Measurements from ENCODE around the gene RAPH1. TPM values are rescaled to one million over a fixed set of nuclear protein-coding genes. Genes with fewer than 3 reads are reported as not detected.

RAPH1 gene
- total and polyA plus RNA-seq, 2 experiments from 2014 or later = 12.9 to 22.1 TPM

DNA sequence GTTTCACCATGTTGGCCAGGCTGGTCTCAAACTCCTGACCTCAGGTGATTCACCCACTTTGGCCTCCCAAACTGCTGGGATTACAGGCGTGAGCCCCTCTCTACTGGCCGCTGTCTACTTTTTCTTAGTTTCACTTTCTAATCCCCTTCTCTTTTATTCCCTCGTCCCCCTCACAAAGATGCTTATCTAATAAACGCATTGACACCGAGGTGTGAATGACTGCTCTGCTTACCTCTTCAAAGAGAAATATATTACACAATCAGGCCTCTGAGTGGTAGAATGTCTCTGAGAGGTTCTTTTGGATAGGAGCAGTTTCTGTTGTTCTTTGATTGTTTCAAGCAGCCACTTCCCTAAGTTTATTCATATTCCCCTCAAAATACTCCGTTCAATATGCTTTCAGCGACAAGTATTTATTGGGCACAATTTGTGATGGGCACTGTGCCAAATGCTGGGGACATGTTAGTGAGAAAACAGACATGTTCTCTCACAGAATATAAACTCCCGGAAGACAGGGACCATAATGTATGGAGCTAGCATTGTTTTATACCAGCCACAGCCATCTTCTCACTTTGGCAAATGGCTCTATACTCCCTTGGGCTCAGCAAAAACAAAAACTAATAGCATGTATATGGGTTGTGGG lies 34.7 kb upstream of the RAPH1 start:
- Histone ChIP-seq H4K20me1 (ENCODE audit: insufficient read depth, poor library complexity, severe bottlenecking) (no peaks in the 10 kb centered on the region), H3K36me3 (replicated peaks; ENCODE audit: insufficient read depth, low read depth) (no peaks in the 10 kb centered on the region), H2AFZ (no peak overlapping the region), H3K4me1 (ENCODE audit: insufficient read depth) (no peaks in the 10 kb centered on the region), H3K4me2 (no peak overlapping the region), H3K79me2 (no peaks in the 10 kb centered on the region), H3K9me2 (replicated peaks; ENCODE audit: insufficient read depth) (no peaks in the 10 kb centered on the region), H3K4me3 (no peak overlapping the region), H3K9me3 (ENCODE audit: low read depth) (no peaks in the 10 kb centered on the region), H3K27me3 (no peaks in the 10 kb centered on the region), H3K27ac (no peak overlapping the region)
- no peak for TF ChIP-seq EZH2phosphoT487 (IDR thresholded peaks at IDR 0.05; ENCODE audit: low read depth, severe bottlenecking, unreplicated experiment)
- TF ChIP-seq, protein P1, sequence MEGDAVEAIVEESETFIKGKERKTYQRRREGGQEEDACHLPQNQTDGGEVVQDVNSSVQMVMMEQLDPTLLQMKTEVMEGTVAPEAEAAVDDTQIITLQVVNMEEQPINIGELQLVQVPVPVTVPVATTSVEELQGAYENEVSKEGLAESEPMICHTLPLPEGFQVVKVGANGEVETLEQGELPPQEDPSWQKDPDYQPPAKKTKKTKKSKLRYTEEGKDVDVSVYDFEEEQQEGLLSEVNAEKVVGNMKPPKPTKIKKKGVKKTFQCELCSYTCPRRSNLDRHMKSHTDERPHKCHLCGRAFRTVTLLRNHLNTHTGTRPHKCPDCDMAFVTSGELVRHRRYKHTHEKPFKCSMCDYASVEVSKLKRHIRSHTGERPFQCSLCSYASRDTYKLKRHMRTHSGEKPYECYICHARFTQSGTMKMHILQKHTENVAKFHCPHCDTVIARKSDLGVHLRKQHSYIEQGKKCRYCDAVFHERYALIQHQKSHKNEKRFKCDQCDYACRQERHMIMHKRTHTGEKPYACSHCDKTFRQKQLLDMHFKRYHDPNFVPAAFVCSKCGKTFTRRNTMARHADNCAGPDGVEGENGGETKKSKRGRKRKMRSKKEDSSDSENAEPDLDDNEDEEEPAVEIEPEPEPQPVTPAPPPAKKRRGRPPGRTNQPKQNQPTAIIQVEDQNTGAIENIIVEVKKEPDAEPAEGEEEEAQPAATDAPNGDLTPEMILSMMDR (IDR thresholded peaks at IDR 0.05; ENCODE audit: poor library complexity) = no peak
- TF ChIP-seq EZH2 (IDR thresholded peaks at IDR 0.05; ENCODE audit: borderline replicate concordance) = no peak
- 71% methylated on average over 8 of the region's 8 CpGs for WGBS (ENCODE audit: low lambda C conversion rate, missing lambda C conversion rate)
- DNase-seq (ENCODE audit: low spot score) = no peak

DNA sequence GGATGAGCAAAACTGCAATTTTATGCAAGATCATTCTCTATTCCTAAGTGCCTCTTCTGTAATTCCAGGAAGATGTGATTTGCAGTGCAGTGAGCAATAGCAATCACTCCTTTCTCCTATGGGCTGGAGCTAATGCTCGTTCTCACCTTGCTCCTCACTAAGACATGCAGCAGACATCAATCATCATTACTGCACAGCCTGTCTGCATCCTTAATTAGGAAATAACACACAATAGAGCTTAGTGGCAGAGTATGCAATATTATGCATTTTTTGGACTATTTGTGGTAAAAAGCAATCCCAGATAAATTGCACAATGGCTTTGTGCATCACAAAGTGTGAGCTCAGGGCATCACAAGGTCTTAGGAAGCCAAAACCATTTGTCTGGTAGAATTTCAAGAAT lies 32.6 kb upstream of the RAPH1 start:
- Histone ChIP-seq H2AFZ (no peak overlapping the region), H3K9me3 (ENCODE audit: low read depth) (no peaks in the 10 kb centered on the region), H3K27ac (no peak overlapping the region), H3K27me3 (no peaks in the 10 kb centered on the region), H3K79me2 (no peaks in the 10 kb centered on the region), H3K9me2 (replicated peaks; ENCODE audit: insufficient read depth) (no peaks in the 10 kb centered on the region), H4K20me1 (ENCODE audit: insufficient read depth, poor library complexity, severe bottlenecking) (no peaks in the 10 kb centered on the region), H3K4me3 (no peak overlapping the region), H3K4me2 (no peak overlapping the region), H3K36me3 (replicated peaks; ENCODE audit: insufficient read depth, low read depth) (no peaks in the 10 kb centered on the region), H3K4me1 (ENCODE audit: insufficient read depth) (no peaks in the 10 kb centered on the region)
- whole genome bisulfite sequencing (ENCODE audit: low lambda C conversion rate, missing lambda C conversion rate) = 89% methylated on average over 1 of the region's 1 CpG
- no peak for DNase-seq (ENCODE audit: low spot score)
- TF ChIP-seq, protein P1 (IDR thresholded peaks at IDR 0.05; ENCODE audit: poor library complexity) = no peak
- TF ChIP-seq EZH2phosphoT487 (IDR thresholded peaks at IDR 0.05; ENCODE audit: low read depth, severe bottlenecking, unreplicated experiment) = no peak
- TF ChIP-seq EZH2 (IDR thresholded peaks at IDR 0.05; ENCODE audit: borderline replicate concordance) = no peak

DNA sequence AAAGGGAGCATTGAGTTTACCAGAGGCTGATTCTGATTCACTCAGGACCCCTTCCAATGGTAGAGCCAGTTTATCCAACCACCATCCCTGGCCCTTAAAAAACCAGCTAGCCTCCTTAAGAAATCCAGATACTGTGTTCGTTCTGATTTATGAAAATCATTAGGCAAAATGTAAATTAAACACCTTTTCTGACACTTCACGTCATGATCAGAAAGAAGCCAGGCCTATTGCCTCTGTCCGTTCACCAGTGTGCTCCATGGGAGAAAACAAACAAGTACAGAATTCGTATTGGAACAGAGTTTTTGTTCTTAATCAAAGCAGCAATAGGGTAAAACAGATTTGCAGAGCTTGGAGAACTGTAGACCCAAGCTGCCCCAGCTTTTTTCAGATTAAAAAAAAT lies 31.1 kb upstream of the RAPH1 start:
- H3K9me2 ChIP-seq (replicated peaks; ENCODE audit: insufficient read depth) = no peaks in the 10 kb centered on the region
- H4K20me1 ChIP-seq (ENCODE audit: insufficient read depth, poor library complexity, severe bottlenecking) = no peaks in the 10 kb centered on the region
- 87% methylated on average over 4 of the region's 4 CpGs for WGBS (ENCODE audit: low lambda C conversion rate, missing lambda C conversion rate)
- H3K79me2 ChIP-seq = no peaks in the 10 kb centered on the region
- no peaks in the 10 kb centered on the region for H3K36me3 ChIP-seq (replicated peaks; ENCODE audit: insufficient read depth, low read depth)
- H3K27ac ChIP-seq = no peak overlapping the region
- no peak overlapping the region for H3K4me2 ChIP-seq
- TF ChIP-seq, protein P1 (IDR thresholded peaks at IDR 0.05; ENCODE audit: poor library complexity) = no peak
- TF ChIP-seq EZH2 (IDR thresholded peaks at IDR 0.05; ENCODE audit: borderline replicate concordance) (no peak), EZH2phosphoT487 (IDR thresholded peaks at IDR 0.05; ENCODE audit: low read depth, severe bottlenecking, unreplicated experiment) (no peak)
- H3K9me3 ChIP-seq (ENCODE audit: low read depth) = no peaks in the 10 kb centered on the region
- H3K27me3 ChIP-seq = no peaks in the 10 kb centered on the region
- no peaks in the 10 kb centered on the region for H3K4me1 ChIP-seq (ENCODE audit: insufficient read depth)
- no peak for DNase-seq (ENCODE audit: low spot score)
- no peak overlapping the region for H3K4me3 ChIP-seq
- no peak overlapping the region for H2AFZ ChIP-seq

Data from hepatocyte (in vitro differentiated cells).